Mesenchymal stem cell (in vitro differentiated cells and primary cell): ENCODE measurements around the gene IKZF3.

ENCODE experiments used
- DNase-seq: peaks from one replicate; pipeline ENCODE4 v3.0.0-alpha.2; 2013
- H2AFZ ChIP-seq: one replicate; pipeline ENCODE4 v1.6.1; 2013; ENCODE audit warnings: low read depth, mild to moderate bottlenecking, control low read depth, inconsistent platforms, low read length, moderate library complexity
- H2AK5ac ChIP-seq: 2 replicates; pipeline ENCODE4 v1.6.1; 2013; ENCODE audit warnings: low read length, moderate library complexity, mild to moderate bottlenecking, inconsistent platforms; ENCODE audit not compliant: severe bottlenecking
- H2BK120ac ChIP-seq: one replicate; pipeline ENCODE4 v1.6.1; 2013; ENCODE audit warnings: low read depth, mild to moderate bottlenecking, inconsistent platforms, low read length, moderate library complexity
- H2BK12ac ChIP-seq, 2 experiments: one replicate each; pipeline ENCODE4 v1.6.1; 2013; ENCODE audit warnings: inconsistent platforms in 2 of 2, low read length in 2 of 2, mild to moderate bottlenecking in 2 of 2, moderate library complexity in 2 of 2, control low read depth in 1 of 2
- H2BK15ac ChIP-seq: one replicate; pipeline ENCODE4 v1.6.1; 2013; ENCODE audit warnings: mild to moderate bottlenecking, low read depth, inconsistent platforms; ENCODE audit not compliant: poor library complexity, severe bottlenecking
- H2BK5ac ChIP-seq: 2 replicates; pipeline ENCODE4 v1.6.1; 2013; ENCODE audit warnings: low read depth, mild to moderate bottlenecking, low read length, control low read depth, inconsistent platforms; ENCODE audit not compliant: poor library complexity, severe bottlenecking
- H3K14ac ChIP-seq, 2 experiments: one replicate each; pipeline ENCODE4 v1.6.1; 2013; ENCODE audit warnings: inconsistent platforms in 2 of 2, low read length in 2 of 2, control low read depth in 1 of 2, mild to moderate bottlenecking in 1 of 2, moderate library complexity in 1 of 2
- H3K18ac ChIP-seq, 2 experiments: one replicate each; pipeline ENCODE4 v1.6.1; 2013; ENCODE audit warnings: inconsistent platforms in 2 of 2, low read length in 2 of 2, control low read depth in 1 of 2, low read depth in 1 of 2, mild to moderate bottlenecking in 1 of 2
- H3K23ac ChIP-seq, 2 experiments: one replicate each; pipeline ENCODE4 v1.6.1; 2013; ENCODE audit warnings: inconsistent platforms in 2 of 2, low read length in 2 of 2, mild to moderate bottlenecking in 2 of 2, moderate library complexity in 2 of 2, control low read depth in 1 of 2
- H3K27ac ChIP-seq: 2 replicates; pipeline ENCODE4 v1.5.1; 2013; ENCODE audit warnings: mild to moderate bottlenecking, moderate library complexity, low read length, control low read depth, inconsistent platforms; ENCODE audit not compliant: poor library complexity, severe bottlenecking
- H3K27me3 ChIP-seq, 2 experiments: 2 replicates each; pipeline versions ENCODE4 v1.6.1 to v1.7.0; 2013; ENCODE audit warnings: low read length in 2 of 2, mild to moderate bottlenecking in 2 of 2, moderate library complexity in 2 of 2, control low read depth in 1 of 2, inconsistent platforms in 1 of 2; ENCODE audit not compliant: control insufficient read depth in 1 of 2, insufficient read depth in 1 of 2
- H3K36me3 ChIP-seq, 2 experiments: 2 replicates each; pipeline versions ENCODE4 v1.6.1 to v1.7.0; 2013; ENCODE audit warnings: low read length in 2 of 2, control low read depth in 1 of 2, inconsistent platforms in 1 of 2, low read depth in 1 of 2, mild to moderate bottlenecking in 1 of 2; ENCODE audit not compliant: insufficient read depth in 2 of 2, control insufficient read depth in 1 of 2
- H3K4ac ChIP-seq, 2 experiments: one replicate each; pipeline ENCODE4 v1.6.1; 2013; ENCODE audit warnings: inconsistent platforms in 2 of 2, low read length in 2 of 2, mild to moderate bottlenecking in 2 of 2, moderate library complexity in 2 of 2, control low read depth in 1 of 2, low read depth in 1 of 2
- H3K4me1 ChIP-seq: 2 replicates; pipeline ENCODE4 v1.6.1; 2013; ENCODE audit warnings: low read depth, low read length, control low read depth; ENCODE audit not compliant: control insufficient read depth, insufficient read depth
- H3K4me2 ChIP-seq: 2 replicates; pipeline ENCODE4 v1.6.1; 2013; ENCODE audit warnings: low read length, mild to moderate bottlenecking, inconsistent platforms; ENCODE audit not compliant: poor library complexity, severe bottlenecking
- H3K4me3 ChIP-seq, 2 experiments: 2 replicates each; pipeline versions ENCODE4 v1.5.1 to v1.7.0; 2013; ENCODE audit warnings: low read length in 2 of 2, mild to moderate bottlenecking in 2 of 2, control low read depth in 1 of 2, low read depth in 1 of 2; ENCODE audit not compliant: insufficient read depth in 1 of 2
- H3K79me1 ChIP-seq: replicated peaks from 2 replicates; pipeline ENCODE4 v1.6.1; 2013; ENCODE audit warnings: mild to moderate bottlenecking, control low read depth, low read length, inconsistent platforms; ENCODE audit not compliant: poor library complexity, severe bottlenecking
- H3K9ac ChIP-seq: 2 replicates; pipeline ENCODE4 v1.7.0; 2013; ENCODE audit warnings: mild to moderate bottlenecking, low read length, moderate library complexity
- H3K9me3 ChIP-seq: 2 replicates; pipeline ENCODE4 v1.7.0; 2013; ENCODE audit warnings: mild to moderate bottlenecking, low read length; ENCODE audit not compliant: control insufficient read depth
- H4K8ac ChIP-seq: one replicate; pipeline ENCODE4 v1.6.1; 2013; ENCODE audit warnings: inconsistent platforms, mild to moderate bottlenecking, low read length, moderate library complexity
- H4K91ac ChIP-seq: one replicate; pipeline ENCODE4 v1.6.1; 2013; ENCODE audit warnings: mild to moderate bottlenecking, low read length, inconsistent platforms
- WGBS: methylation state at CpG from one replicate; pipeline ENCODE4 v1.1.7; 2013; ENCODE audit warnings: mixed read lengths; 5-methylcytosine and 5-hydroxymethylcytosine counted together

The IKZF3 gene

DNA sequence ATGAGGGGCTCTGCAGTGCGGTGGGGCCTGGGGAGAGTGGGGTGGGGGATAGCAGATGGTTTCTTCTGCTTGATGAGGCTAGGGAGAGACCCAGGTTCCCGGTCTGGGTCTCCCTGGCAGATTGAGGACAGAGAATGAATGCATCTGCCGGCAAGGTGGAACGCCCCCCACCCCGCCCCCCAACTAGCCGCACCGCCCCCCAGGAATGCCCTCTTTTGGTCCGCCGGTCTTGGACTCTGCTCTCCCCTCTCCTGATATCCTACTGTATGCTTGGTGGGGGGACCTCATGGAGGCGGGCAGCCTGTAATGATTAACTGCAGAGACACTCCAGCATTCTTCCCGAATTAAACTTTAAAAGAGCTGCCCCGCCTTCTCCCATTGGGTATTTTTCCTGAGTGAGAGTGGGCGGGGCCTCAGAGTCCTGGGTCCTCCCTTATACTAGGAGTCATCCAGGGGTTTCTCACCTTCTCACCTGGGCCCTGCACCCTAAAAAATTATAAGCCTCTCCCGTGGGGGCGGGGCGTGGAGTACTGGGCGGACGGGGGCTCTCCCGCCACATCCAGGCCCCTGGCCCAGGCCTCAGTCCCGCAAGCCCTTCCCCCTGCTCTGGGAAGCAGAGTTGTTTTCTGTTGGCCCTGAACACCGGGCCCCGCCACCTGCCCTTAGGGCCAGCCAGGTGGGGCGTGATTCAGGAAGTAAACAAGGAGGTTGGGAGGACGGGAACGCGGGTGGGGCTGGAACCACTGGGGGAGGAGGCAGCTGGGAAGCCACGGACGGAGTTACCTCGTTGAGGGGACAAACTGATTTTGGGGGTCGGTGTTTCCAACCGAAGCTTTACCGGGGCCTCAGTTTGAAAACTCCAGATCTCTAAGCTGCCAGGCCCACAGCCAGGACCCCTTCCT is 124.9 kb downstream of the IKZF3 start:
- H2BK12ac ChIP-seq: no peak overlapping the region
- peak overlapping the region; percentile 7 for H4K91ac ChIP-seq
- peak overlapping the region; percentile 10 for H2AFZ ChIP-seq
- H3K27ac ChIP-seq: peak overlapping the region; percentile 89
- H3K14ac ChIP-seq: no peak overlapping the region
- H2BK5ac ChIP-seq: peak overlapping the region; percentile 96
- peak overlapping the region; percentile 74 for H4K8ac ChIP-seq
- H3K79me1 ChIP-seq: peaks cover 22% of the 10 kb centered on the region
- H3K4ac ChIP-seq: no peak overlapping the region
- peak overlapping the region; percentile 99 for H2AK5ac ChIP-seq
- peaks cover 31% of the 10 kb centered on the region for H3K4me1 ChIP-seq
- H3K36me3 ChIP-seq: peaks cover 0 to 24% of the 10 kb centered on the region in 2 experiments
- WGBS: 9% methylated on average over 26 of the region's 32 CpGs
- no peak overlapping the region for H3K23ac ChIP-seq
- no peak for DNase-seq
- peak overlapping the region; percentile 93 for H3K4me2 ChIP-seq
- H2BK120ac ChIP-seq: no peak overlapping the region
- peaks cover 0 to 6% of the 10 kb centered on the region in 2 experiments for H3K27me3 ChIP-seq
- H3K4me3 ChIP-seq: peak overlapping the region; percentile 63 to 66
- H3K9ac ChIP-seq: peak overlapping the region; percentile 61
- no peaks in the 10 kb centered on the region for H3K9me3 ChIP-seq
- H2BK15ac ChIP-seq: no peak overlapping the region
- H3K18ac ChIP-seq: no peak overlapping the region

GRCh38 chr17:39738568-39738901 is 125.6 kb downstream of the IKZF3 start:
- no peak overlapping the region for H3K9ac ChIP-seq
- H3K14ac ChIP-seq: no peak overlapping the region
- no peak overlapping the region for H2AFZ ChIP-seq
- no peak overlapping the region for H3K18ac ChIP-seq
- H2BK12ac ChIP-seq: no peak overlapping the region
- DNase-seq: no peak
- peaks cover 31% of the 10 kb centered on the region for H3K4me1 ChIP-seq
- H3K36me3 ChIP-seq: peaks cover 0 to 17% of the 10 kb centered on the region in 2 experiments
- peak overlapping the region; percentile 93 for H3K4me2 ChIP-seq
- H3K9me3 ChIP-seq: no peaks in the 10 kb centered on the region
- WGBS: 8% methylated on average over 9 of the region's 13 CpGs
- H2BK120ac ChIP-seq: no peak overlapping the region
- H3K23ac ChIP-seq: no peak overlapping the region
- H3K27ac ChIP-seq: peak overlapping the region; percentile 81
- H2AK5ac ChIP-seq: no peak overlapping the region
- H3K4me3 ChIP-seq: peak overlapping the region; percentile 61 to 66
- peaks cover 0 to 6% of the 10 kb centered on the region in 2 experiments for H3K27me3 ChIP-seq
- H4K91ac ChIP-seq: no peak overlapping the region
- H2BK5ac ChIP-seq: no peak overlapping the region
- no peak overlapping the region for H3K4ac ChIP-seq
- H2BK15ac ChIP-seq: no peak overlapping the region
- H4K8ac ChIP-seq: no peak overlapping the region
- peaks cover 21% of the 10 kb centered on the region for H3K79me1 ChIP-seq

DNA sequence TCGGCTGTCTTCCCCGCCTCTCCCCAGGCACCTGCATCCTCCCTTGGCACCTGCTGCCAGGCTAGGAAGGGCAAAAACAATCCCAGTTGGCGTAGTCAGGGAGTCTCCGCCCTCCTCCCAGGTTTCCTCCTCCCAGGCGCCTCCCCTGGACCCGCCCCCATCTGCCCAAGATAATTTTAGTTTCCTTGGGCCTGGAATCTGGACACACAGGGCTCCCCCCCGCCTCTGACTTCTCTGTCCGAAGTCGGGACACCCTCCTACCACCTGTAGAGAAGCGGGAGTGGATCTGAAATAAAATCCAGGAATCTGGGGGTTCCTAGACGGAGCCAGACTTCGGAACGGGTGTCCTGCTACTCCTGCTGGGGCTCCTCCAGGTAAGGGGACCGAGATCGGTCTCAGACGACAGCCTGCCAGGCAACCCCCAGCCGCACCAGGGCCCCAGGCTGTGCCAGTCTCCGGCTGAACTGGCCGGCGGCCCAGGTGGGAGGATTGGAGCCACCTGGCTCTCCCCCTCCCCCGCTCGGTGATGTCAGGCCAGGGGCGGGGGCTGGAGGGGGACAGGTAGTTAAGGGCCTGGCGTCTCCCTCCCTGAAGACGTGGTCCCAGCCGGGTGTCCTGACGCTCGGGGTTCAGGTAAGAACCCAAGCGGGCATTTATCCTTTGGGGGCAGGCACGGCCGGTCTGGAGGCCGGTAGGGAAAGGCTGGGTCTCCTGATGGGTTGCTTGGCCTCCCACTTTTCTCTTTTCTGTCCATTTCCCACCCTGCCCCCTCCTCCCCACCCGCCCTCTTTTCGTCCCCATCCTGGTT is 126.1 kb downstream of the IKZF3 start, which contains the start of gene GRB7:
TSS of gene GRB7 (plus strand) at position 179 of the 808 bp plus-strand sequence. CDS start 4,364 bp downstream, outside the sequence.
- H3K9me3 ChIP-seq: no peaks in the 10 kb centered on the region

More for the DNA sequence above, 126.1 kb downstream of the IKZF3 start, which contains the start of gene GRB7:
- H3K4ac ChIP-seq: no peak within 1 kb of the TSS
- H2AK5ac ChIP-seq: peak within 1 kb of the TSS; percentile 55
- H3K23ac ChIP-seq: peak within 1 kb of the TSS in 1 of 2 experiments; percentile 31
- no peak within 1 kb of the TSS for H4K91ac ChIP-seq
- H3K4me1 ChIP-seq: peaks cover 31% of the 10 kb centered on the region
- peaks cover 0 to 2% of the 10 kb centered on the region in 2 experiments for H3K27me3 ChIP-seq
- H2BK5ac ChIP-seq: no peak within 1 kb of the TSS
- WGBS: 3% methylated on average over 25 of the region's 34 CpGs
- H3K36me3 ChIP-seq: peaks cover 0 to 11% of the 10 kb centered on the region in 2 experiments
- H2AFZ ChIP-seq: peak within 1 kb of the TSS; percentile 49
- peak within 1 kb of the TSS; percentile 93 for H3K4me2 ChIP-seq
- H3K4me3 ChIP-seq: peak within 1 kb of the TSS; percentile 61 to 66
- no peak within 1 kb of the TSS for H2BK120ac ChIP-seq
- no peak for DNase-seq
- H3K79me1 ChIP-seq: peaks cover 19% of the 10 kb centered on the region
- no peak within 1 kb of the TSS for H2BK12ac ChIP-seq
- no peak within 1 kb of the TSS for H4K8ac ChIP-seq
- no peak within 1 kb of the TSS for H3K18ac ChIP-seq
- H3K9ac ChIP-seq: no peak within 1 kb of the TSS
- H3K27ac ChIP-seq: peak within 1 kb of the TSS; percentile 81
- no peak within 1 kb of the TSS for H3K14ac ChIP-seq
- no peak within 1 kb of the TSS for H2BK15ac ChIP-seq
